ENCODE results near the gene RAB39A.
A peak's percentile ranks its signal among the peaks of the same experiment; 100 is the strongest.
"Not testable (repeated sequence)": the region's sequence is repeated elsewhere in the genome, so short reads cannot be mapped to it uniquely, and the experiment has no call there.

Gene RAB39A, protein sequence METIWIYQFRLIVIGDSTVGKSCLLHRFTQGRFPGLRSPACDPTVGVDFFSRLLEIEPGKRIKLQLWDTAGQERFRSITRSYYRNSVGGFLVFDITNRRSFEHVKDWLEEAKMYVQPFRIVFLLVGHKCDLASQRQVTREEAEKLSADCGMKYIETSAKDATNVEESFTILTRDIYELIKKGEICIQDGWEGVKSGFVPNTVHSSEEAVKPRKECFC

DNA sequence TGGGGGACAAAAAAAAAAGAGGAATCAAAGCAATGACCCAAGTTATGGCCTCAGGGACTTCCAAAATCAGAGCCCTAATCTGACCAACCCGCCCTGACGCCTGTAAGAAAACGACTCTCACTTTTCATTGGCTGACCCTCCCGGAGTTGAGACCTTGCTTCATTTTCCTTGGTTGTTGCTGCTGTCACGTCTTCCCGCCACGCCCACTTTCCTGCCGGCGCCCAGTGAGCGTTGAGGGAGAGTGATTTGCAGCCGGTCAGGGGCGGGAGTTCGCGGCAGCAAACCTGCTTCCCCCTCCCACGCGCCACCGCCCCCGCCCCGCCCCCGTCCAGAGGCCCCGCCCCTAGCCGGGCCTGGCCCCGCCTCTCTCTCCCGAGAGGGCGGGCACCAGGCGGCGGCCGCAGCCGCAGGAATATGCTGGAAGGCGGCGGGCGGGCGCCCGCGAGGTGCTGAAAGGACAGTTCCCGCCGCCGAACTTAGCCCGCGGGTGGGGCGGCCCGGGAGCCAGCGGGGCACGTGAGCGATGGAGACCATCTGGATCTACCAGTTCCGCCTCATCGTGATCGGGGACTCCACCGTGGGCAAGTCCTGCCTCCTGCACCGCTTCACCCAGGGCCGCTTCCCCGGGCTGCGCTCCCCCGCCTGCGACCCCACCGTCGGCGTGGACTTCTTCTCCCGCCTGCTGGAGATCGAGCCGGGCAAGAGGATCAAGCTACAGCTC, at the start of gene RAB39A:
Gene RAB39A, plus strand, starts transcription at position 403 of the 721 bp plus-strand sequence. Its CDS starts 121 bp downstream, at position 524.
- peak; percentile 70 for DNase-seq (ENCODE audit: low spot score)

DNA sequence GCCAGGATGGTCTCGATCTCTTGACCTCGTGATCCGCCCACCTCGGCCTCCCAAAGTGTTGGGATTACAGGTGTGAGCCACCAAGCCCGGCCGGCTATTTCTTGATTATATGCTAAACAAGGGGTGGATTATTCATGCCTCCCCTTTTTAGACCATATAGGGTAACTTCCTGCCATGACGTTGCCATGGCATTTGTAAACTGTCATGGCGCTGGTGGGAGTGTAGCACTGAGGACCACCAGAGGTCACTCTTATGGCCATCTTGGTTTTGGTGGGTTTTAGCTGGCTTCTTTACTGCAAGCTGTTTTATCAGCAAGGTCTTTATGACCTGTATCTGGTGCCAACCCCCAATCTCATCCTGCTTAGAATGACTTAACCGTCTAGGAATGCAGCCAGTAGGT, 46.8 kb upstream of the RAB39A start:
- not testable (repeated sequence) for DNase-seq (ENCODE audit: low spot score)

DNA sequence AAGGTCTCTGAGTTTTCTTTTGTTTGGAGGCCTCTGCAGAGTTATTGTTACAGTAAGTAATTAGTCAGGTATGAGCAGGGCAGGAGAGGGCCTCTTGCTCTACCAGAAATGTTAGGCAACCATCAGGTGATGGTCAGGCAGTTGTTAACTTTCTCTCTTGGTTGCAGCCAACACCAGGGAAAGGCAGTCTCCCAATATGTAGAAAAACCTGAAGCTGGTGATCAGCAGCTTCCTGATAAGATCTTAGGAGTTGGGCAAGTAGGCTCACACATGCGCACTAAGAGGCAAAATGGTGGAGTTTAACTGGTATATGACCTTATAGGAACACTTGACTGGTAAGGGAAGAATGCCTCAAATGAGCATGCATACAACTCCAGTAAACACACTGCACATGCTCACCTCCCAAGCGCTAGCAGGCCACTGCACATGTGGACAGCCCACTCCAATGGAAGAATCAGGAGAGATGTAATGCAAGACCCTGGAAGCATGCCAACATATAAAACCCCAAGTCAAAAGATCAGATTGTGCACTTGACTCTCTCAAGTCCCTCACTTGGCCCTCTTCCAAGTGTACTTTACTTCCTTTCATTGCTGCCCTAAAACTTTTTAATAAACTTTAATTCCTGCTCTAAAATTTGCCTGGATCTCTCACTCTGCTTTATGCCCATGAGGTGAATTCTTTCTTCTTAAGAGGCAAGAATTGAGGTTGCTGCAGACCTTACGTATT, 46.0 kb upstream of the RAB39A start:
- no peak for DNase-seq (ENCODE audit: low spot score)

DNA sequence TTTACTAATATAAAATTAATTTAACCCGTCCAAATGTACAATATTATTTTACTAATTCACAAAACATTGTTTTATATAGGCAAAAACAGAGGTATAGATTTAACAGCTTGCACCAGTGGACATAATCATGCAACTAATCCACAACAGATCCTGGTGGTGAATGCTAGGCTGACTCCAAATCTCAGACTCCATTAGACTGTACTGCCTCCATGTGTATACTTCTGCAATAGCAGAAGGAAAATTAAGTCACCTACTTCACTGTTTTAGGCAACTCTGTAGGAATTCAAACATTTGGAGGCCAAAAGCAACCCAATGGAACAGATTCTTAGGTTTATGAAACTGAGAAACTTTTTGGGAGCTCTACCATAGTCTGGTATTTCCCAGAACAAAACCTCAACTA, 30.0 kb upstream of the RAB39A start:
- peak; percentile 36 for DNase-seq (ENCODE audit: low spot score)

DNA sequence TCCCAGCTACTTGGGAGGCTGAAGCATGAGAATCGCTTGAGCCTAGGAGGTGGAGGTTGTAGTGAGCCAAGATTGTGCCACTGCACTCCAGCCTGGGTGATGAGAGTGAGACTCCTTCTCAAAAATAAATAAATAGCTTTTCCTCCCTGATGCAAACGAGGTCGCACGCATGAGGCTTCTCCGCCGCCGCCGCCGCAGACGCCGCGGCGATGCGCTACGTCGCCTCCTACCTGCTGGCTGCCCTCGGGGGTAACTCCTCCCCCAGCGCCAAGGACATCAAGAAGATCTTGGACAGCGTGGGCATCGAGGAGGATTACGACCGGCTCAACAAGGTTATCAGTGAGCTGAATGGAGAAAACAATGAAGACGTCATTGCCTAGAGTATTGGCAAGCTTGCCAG, 20.0 kb upstream of the RAB39A start:
- DNase-seq (ENCODE audit: low spot score) = no peak

DNA sequence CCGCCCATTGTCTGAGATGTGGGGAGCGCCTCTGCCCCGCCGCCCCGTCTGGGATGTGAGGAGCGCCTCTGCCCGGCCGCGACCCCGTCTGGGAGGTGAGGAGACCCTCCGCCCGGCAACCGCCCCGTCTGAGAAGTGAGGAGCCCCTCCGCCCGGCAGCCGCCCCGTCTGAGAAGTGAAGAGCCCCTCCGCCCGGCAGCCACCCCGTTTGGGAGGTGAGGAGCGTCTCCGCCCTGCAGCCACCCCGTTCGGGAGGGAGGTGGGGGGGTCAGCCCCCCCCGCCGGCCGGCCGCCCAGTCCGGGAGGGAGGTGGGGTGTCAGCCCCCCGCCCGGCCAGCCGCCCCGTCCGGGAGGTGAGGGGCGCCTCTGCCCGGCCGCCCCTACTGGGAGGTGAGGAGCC, 15.8 kb upstream of the RAB39A start:
- not testable (repeated sequence) for DNase-seq (ENCODE audit: low spot score)

DNA sequence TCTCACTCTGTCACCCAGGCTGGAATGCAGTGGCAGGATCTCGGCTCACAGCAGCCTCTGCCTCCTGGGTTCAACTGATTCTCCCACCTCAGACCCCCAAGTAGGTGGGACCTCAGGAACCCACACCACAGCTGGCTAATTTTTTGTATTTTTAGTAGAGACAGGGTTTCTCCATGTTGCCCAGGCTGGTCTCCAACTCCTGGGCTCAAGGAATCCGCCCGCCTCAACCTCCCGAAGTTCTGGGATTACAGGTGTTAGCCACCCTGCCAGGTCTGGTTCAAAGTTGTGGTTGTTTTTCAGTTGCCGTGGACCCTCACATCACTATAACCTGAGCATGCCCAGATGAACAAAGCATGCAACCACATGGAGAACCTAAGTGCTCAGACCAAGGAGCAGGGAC, 13.0 kb upstream of the RAB39A start:
- DNase-seq (ENCODE audit: low spot score) = no peak

DNA sequence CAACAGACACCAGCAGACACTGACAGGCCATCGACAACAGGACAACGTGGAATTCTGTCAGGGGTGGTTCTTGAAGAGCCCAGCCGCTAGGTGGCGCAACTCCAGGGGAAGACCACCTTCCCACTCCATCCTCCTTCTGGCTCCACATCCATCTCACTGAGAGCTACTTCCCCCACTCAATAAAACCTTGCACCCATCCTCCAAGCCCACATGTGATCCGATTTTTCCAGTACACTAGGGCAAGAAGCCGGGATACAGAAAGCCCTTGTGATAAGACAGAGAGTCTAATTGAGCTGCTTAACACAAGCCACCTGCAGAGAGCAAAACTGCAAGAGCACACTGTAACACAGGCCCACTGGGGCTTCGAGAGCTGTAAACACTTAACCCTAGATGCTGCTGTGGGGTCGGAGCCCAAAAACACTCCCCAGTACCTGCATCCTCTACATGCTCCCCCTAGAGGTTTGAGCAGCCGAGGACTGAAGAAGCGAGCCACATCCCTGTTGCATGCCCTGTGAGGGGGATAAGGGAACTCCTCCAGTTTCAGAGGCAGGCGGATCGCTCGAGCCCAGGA, 11.5 kb upstream of the RAB39A start:
- DNase-seq (ENCODE audit: low spot score) = no peak

DNA sequence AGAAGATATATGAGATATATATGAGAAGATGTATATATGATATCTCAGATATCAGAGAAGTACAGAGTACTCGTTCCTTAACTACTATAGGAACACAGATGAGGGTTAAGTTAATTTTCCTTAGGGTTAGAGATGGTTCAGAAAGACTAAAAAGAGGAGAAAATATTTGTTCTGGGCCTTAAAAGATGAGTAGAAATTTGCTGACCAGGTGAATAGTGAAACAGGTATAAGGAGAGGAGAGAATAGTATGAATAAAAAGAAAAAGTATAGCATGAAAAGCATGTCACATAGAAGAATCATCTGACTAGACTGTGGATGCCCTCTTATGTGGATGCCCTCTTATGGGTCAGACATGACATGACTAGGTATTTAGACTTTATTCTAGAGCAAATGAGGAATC, 6.3 kb upstream of the RAB39A start:
- no peak for DNase-seq (ENCODE audit: low spot score)

DNA sequence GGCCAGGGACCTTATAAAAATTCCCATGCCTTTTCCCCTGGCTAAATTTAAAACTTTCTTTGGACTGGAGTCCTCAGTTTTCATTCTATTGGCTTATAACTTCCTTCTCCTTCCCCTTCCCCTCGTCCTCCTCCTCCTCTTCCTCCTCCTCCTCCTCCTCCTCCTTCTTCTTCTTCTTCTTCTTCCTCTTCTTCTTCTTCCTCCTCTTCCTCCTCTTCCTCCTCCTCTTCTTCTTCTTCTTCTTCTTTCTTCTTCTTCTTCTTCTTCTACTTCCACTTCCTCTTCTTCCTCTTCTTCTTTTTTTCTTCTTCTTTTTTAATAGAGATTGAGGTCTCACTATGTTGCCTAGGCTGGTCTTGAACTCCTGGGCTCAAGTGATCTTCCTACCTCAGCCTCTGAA, 4.7 kb upstream of the RAB39A start:
- DNase-seq (ENCODE audit: low spot score) = not testable (repeated sequence)

DNA sequence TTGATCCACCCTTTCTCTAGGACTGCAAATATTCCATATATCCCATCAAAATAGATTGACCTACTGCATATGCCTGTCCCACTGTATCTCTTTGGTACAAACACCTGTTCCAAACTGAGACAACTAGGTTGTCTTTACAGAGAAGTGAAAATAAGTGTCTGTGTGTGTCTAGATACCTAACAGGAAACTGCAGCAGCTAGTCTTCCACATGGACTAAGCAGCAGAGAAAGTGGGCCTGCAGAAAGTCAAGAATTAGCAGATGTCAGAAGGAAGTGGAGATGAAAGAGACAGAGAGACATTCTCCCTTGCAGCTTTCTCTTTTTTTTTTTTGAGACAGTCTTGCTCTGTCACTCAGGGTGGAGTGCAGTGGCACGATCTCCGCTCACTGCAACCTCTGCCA, 3.9 kb upstream of the RAB39A start:
- no peak for DNase-seq (ENCODE audit: low spot score)

DNA sequence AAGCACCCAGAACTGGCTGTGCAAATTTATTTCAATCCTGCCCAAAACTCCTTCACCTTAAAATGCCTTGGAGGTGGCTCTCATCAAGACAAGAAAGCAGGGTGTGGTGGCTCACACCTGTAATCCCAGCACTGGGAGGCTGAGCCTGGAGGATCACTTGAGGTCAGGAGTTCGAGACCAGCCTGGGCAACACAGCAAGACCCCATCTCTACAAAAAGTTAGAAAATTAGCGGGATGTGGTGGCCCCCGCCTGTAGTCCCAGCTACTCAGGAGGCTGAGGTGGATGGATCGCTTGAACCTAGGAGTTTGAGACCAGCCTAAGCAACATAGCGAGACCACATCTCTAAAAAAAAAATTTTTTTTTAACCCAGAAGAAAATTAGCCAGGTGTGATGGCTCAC, 689 bp upstream of the RAB39A start:
- no peak for DNase-seq (ENCODE audit: low spot score)

DNA sequence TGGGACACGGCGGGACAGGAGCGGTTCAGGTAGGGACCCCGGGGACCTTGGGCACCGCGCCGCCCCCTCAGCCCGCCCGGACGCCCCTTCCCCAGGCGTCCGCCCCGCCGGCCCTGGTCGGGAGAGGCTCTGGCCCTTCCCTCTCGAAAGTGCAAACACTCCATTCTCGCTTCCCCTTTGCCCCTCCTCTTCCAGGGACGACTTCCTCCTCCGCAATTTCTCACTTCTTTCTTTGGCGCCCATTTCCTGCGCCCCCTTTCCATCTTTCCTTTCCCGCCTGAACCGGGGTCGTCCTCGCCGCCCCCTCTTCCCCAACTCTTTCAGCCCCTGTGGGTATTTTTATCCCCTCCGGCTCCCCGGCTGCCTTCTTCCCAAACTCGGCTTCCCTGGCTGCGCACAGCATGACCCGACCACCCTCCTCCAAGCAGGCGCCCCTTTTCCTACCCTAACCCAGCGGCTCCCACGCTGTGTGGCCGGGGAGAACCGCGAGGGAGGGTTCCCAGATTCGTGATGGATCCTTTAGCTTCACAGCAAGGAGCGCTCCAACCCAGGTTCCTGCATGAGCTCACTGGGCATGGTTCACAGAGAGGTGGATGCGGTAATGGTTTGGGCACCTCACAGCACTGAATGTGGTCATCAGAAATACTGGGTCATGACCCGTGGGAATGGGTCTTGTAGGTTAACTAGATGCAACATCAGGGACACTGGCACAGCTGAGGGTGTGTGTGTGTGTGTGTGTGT, 689 bp downstream of the RAB39A start:
- no peak for DNase-seq (ENCODE audit: low spot score)

DNA sequence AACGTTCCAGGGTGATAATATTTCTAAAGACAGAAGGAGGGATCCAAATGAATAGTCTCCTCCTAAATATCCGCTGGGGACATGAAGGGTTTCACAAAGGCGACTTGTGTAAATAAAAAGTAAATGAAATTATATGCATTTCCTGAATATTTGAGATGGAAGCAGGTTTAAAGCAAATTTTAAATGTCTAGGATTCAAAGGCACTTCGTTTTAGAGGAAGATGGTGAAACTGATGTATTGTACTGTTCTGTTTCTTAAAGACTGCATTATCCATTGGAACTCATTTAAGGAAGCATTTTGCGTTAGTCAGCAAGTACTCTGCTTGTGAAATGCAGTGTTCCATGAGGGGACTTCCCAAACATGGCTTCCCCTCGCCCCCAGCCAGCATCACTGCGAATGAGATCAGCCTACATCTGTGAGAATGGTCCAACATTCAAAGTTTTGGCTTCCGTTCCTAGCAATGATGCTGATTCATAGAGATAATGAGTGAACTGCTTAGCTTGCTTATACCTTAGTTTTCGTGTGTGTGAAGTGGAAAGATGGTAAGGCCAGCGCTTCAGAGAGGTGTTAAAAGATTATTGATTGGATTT, 1.5 kb downstream of the RAB39A start:
- DNase-seq (ENCODE audit: low spot score) = no peak

DNA sequence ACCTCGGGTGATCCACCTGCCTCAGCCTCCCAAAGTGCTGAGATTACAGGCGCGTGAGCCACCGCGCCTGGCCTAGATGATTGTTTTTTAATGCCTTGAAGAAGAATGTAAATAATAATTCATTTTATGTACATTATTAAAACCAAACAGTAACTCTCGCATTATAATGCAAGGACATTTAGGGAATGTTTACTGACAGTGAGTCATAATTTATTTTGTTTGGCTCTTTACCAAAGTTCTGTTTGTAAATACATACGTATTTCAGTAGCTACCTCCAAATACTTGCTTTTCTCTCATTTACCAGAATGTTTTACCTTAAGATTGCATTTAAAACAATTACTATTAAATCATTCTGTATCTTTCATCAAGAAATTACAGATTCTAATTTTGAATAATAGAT, 3.0 kb downstream of the RAB39A start:
- no peak for DNase-seq (ENCODE audit: low spot score)

DNA sequence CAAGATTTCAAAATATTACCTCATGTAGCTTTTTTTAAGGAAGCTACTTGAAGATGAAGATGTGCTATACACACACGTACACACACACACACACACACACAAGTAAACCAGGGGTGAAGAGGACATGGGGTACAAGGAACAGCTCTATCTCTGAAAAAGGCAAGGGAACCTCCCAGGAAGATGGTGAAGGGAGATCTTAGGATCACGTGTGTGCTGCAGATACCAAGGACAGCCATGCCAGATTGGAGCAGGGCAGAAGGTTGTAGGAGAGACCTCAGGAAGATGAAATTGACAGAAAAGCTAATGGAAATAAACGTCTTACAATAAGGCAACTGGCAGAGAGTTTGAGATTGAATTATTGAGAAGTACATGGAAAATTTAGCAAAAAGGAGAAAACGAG, 19.7 kb downstream of the RAB39A start:
- no peak for DNase-seq (ENCODE audit: low spot score)

DNA sequence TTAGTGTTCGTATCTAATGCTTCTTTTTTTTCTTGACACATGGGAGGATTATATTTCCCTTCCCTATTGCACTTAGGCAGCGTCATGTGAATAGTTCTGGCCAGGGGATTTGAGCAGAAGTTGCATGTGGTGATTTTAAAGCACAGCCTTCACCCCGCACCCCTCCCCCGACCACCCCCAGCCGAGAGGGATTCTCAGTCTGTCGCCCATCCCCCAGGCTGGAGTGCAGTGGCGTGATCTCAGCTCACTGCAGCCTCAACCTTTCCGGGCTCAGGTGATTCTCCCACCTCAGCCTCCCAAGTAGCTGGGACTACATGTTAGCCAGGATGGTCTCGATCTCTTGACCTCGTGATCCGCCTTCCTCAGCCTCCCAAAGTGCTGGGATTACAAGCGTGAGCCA, 20.1 kb downstream of the RAB39A start:
- not testable (repeated sequence) for DNase-seq (ENCODE audit: low spot score)

DNA sequence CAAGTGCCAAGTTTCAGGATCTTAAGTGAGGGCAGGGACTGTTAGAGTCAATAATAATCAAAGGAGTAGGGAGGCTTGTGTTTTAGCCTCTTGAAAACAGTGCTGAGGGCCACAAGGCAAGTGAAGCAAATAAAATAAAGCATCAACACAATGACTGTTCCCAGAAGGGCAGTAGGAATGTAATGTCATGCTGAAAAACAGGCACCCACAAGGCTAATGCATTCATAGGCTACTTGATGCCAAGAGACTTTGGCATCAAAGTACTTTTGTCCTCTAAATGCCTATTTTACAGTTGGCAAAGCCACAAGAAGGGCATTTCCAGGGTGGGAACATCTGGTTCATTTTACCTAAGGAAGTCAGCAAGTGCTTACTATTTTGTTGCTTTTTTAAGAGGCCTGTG, 22.9 kb downstream of the RAB39A start:
- no peak for DNase-seq (ENCODE audit: low spot score)

DNA sequence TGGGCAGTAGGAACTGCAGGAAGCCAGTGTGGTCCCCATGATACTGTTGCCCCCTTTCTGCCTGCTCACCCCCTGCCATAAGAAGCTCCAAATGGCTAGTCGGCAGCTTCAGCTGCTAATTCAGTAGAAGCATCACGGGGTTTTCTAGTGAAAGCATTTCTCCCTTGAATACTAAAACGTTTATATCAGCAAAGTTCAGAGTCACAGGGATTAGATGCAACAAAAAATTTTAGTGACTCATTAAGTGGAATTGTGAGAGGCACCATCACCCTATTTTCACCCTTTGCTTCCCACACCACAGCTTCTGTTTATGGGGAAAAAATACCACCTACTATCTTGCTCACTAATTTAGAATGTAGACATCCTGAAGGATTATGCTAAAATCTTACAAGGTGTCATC, 25.2 kb downstream of the RAB39A start:
- DNase-seq (ENCODE audit: low spot score) = no peak

DNA sequence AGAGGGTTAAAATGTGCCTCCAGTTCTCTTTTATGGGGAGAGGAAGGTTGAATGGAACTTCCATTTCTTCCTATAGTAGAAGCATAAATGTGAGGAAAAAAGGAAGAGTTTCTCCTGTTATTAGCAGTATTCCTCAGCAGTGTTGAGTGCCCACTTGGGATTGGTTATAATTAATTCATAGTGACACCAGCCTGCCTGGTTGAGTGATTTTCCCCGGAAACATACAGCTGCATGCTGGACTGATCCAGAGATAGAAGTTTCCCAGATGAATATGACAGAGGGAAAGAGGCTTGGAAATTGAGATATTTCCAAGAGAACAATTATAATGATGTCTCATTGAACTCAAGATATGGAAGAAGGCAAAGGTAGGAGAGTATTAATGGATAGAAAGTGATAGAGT, 28.3 kb downstream of the RAB39A start:
- DNase-seq (ENCODE audit: low spot score) = no peak

DNA sequence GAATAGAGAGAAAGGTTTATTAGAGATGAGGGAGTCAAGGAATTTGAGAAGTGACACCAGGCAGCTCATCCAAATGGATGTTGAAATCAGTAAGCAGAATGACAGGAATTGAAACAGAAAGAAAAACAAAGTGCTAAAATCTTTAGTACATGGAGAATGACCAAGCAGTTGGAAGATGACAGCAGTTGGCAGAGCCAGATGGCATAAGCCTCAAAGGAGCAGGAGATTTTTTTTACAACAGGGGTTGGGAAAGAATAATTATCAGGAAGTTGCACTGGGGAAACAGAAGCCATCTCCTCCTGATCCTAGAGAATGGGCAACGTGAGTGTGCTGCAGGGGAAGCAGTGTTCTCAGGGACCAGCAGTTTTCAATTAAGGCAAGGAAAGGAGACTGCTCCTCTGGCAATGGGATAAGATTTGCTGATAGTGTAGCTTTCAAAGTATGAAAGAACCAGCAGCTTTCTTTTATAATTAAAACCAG, 28.9 kb downstream of the RAB39A start:
- DNase-seq (ENCODE audit: low spot score) = no peak

DNA sequence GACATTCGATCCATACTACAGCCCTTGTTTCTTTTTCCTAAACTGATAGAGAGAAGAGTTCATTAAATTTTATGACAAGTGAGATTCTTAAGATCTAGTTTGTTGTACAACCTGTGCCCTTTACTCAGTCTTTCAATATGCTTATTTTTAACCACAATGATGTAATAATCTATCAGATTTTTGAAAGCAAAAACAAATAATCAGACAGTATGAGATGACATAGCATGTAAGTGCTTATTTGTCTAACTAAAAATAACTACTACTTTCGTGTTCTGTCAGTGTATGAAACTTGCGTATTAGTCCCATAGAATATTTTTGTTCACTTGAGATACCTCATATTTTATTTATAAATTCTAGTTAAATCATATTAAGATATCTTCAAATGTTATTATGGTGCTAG, 33.2 kb downstream of the RAB39A start:
- DNase-seq (ENCODE audit: low spot score) = no peak
